Suprapubic skin (tissue), 4 donors: ENCODE results near the gene TF. TPM values are rescaled to one million over a fixed set of nuclear protein-coding genes. Genes with fewer than 3 reads are reported as not detected.

ENCODE experiments used
- DNase-seq, 2 donors: peaks; one replicate each; pipeline ENCODE4 v3.0.0-alpha.2; 2019; ENCODE audit warnings: low spot score in 2 of 2
- H3K27ac ChIP-seq: fragments of 200-600 bp; sonication (generic); one replicate; pipeline ENCODE4 v1.5.1; 2019
- H3K27me3 ChIP-seq: fragments of 200-600 bp; sonication (generic); one replicate; pipeline ENCODE4 v1.5.1; 2019
- H3K36me3 ChIP-seq: fragments of 200-600 bp; sonication (generic); one replicate; pipeline ENCODE4 v1.5.1; 2019
- H3K4me1 ChIP-seq: fragments of 200-600 bp; sonication (generic); one replicate; pipeline ENCODE4 v1.5.1; 2019
- H3K4me3 ChIP-seq: fragments of 200-600 bp; sonication (generic); one replicate; pipeline ENCODE4 v1.5.1; 2019; ENCODE audit warnings: mild to moderate bottlenecking
- H3K9me3 ChIP-seq: fragments of 200-600 bp; sonication (generic); one replicate; pipeline ENCODE4 v1.5.1; 2019
- EP300 ChIP-seq: sonication (generic); formaldehyde crosslinking; IDR thresholded peaks from one replicate; pipeline ENCODE4 v1.6.1; 2017; ENCODE audit warnings: antibody characterized with exemption
- POLR2A ChIP-seq, 2 donors: fragments of 450-650 bp; IDR thresholded peaks; one replicate each; pipeline ENCODE4 v1.6.1; 2017; ENCODE audit warnings: antibody characterized with exemption in 2 of 2, mild to moderate bottlenecking in 2 of 2, moderate library complexity in 2 of 2
- POLR2AphosphoS5 ChIP-seq, 3 donors: sonication (generic); formaldehyde crosslinking; IDR thresholded peaks; one replicate each; pipeline ENCODE4 v1.6.1; 2017; ENCODE audit warnings: antibody characterized with exemption in 3 of 3
- WGBS: methylation state at CpG from one replicate; pipeline ENCODE4 v1.1.5; 2018; 5-methylcytosine and 5-hydroxymethylcytosine counted together
- total RNA-seq, 4 donors: library from RNA; depleted of rRNA; stranded (reverse); fragments of >200 nt; gene quantifications; one replicate each; pipeline ENCODE4 v1.1.0, GENCODE V29; 2016
- TF ChIP-seq, protein P1 (sequence below), 2 donors: fragments of 200-600 bp in 1 of 2; fragments of 450-650 bp in 1 of 2; sonication (generic) in 1 of 2; IDR thresholded peaks; one replicate each; pipeline ENCODE4 v1.5.1; 2016 to 2019; ENCODE audit warnings: antibody characterized with exemption in 2 of 2, mild to moderate bottlenecking in 1 of 2, moderate library complexity in 1 of 2

The TF gene
- total RNA-seq, 4 donors from 2014 or later: 4.8 to 16.5 (median 8.7) TPM

DNA sequence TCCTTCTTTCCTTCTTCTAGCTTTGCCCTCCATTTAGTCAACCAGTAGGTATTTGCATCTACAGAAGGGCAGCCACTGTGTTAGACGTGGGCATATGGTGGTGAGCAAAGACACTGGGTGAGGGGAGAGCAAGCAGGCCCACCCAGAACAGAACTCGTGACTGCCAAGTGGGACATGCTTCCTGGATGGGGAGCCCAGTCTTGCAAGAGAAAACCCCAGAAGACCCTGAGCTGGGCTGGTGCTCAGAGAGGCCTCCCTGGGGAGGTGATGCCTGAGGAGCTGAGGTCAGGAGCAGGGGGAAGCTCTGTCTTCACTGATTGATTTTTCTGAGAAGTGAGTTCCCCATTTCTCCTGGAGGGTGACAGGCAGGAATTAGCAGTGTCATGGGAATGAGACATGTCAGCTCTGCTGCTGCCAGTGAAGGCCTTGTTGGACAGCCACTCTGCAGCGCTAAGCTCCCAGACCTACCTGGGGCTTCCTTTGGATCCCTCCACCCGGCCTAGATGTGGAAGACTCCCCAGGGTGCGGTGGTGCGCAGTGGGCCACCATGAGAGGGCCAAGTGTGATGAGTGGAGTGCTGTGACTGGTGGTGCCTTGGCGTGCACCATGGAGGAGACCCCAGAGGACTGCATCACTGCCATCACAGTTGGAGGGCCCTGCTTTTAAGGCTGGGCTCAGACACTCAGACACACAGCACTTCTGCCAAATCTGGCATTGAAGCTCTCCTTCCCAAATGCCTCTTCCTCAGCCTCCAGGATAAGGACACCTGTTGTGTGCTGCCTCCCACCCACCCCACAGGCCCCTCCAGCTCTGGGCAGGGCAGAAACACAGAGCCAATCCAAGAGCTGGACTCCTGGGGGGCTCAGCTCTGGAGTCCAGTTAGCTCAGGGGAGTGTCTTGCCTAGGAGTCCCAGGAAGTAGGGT lies 44.5 kb upstream of the TF start:
- no peak for DNase-seq
- H3K4me1 ChIP-seq: no peaks in the 10 kb centered on the region
- TF ChIP-seq POLR2AphosphoS5 (IDR thresholded peaks at IDR 0.05) (no peak), EP300 (no peak), POLR2A (IDR thresholded peaks at IDR 0.05) (no peak)
- TF ChIP-seq, protein P1, sequence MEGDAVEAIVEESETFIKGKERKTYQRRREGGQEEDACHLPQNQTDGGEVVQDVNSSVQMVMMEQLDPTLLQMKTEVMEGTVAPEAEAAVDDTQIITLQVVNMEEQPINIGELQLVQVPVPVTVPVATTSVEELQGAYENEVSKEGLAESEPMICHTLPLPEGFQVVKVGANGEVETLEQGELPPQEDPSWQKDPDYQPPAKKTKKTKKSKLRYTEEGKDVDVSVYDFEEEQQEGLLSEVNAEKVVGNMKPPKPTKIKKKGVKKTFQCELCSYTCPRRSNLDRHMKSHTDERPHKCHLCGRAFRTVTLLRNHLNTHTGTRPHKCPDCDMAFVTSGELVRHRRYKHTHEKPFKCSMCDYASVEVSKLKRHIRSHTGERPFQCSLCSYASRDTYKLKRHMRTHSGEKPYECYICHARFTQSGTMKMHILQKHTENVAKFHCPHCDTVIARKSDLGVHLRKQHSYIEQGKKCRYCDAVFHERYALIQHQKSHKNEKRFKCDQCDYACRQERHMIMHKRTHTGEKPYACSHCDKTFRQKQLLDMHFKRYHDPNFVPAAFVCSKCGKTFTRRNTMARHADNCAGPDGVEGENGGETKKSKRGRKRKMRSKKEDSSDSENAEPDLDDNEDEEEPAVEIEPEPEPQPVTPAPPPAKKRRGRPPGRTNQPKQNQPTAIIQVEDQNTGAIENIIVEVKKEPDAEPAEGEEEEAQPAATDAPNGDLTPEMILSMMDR (IDR thresholded peaks at IDR 0.05): no peak
- H3K4me3 ChIP-seq: no peak overlapping the region
- no peak overlapping the region for H3K27ac ChIP-seq
- H3K9me3 ChIP-seq: no peaks in the 10 kb centered on the region
- H3K36me3 ChIP-seq: no peaks in the 10 kb centered on the region
- H3K27me3 ChIP-seq: no peaks in the 10 kb centered on the region
- WGBS: 83% methylated on average over 2 of the region's 7 CpGs

DNA sequence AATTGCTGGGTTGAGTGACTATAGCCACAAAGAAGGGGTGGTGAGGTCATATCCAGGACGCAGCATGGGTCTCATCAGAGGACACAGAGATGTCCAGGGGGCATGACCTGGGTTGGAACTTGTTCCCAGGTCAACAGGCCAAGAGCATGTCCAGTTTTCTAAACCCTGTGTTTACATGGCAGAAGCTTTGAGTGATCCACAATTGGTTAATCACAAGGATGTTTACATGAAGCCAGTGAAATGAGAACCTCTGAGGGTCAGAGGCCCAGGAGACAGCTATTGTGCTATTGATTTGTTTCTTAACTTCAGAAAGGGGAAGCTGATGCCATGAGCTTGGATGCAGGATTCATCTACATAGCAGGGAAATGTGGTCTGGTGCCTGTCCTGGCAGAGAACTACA lies 42.3 kb upstream of the TF start:
- no peak for DNase-seq
- Histone ChIP-seq H3K4me1 (no peaks in the 10 kb centered on the region), H3K4me3 (no peak overlapping the region), H3K9me3 (no peaks in the 10 kb centered on the region), H3K27me3 (no peaks in the 10 kb centered on the region), H3K36me3 (no peaks in the 10 kb centered on the region), H3K27ac (no peak overlapping the region)
- WGBS: 56% methylated on average over 1 of the region's 1 CpG
- no peak for TF ChIP-seq EP300
- TF ChIP-seq POLR2A (IDR thresholded peaks at IDR 0.05): no peak
- no peak for TF ChIP-seq POLR2AphosphoS5 (IDR thresholded peaks at IDR 0.05)
- TF ChIP-seq, protein P1 (IDR thresholded peaks at IDR 0.05): no peak

DNA sequence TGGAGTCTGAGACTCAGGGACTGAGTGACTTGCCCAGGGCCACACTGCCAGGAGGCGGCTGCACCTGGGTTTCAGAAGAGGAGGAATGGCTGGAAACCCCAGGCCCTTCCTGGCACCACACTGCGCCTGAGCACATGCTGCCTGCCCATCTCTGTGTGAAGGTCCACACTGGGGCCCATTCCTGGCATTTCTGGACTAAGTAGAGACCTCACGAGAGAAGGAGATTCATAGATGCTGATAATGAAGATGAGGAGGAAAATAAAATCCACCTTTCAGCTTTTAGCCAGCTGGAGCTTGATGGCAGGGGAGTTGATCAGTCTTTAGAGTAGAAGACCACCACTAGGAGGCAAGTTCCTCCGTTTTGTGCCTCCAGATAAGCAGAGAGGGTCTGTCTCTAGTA lies 40.2 kb upstream of the TF start:
- no peak for DNase-seq
- 89% methylated on average over 4 of the region's 4 CpGs for WGBS
- Histone ChIP-seq H3K27ac (no peak overlapping the region), H3K36me3 (no peaks in the 10 kb centered on the region), H3K4me3 (no peak overlapping the region), H3K9me3 (no peaks in the 10 kb centered on the region), H3K4me1 (no peaks in the 10 kb centered on the region), H3K27me3 (no peaks in the 10 kb centered on the region)
- TF ChIP-seq, protein P1 (IDR thresholded peaks at IDR 0.05): no peak
- TF ChIP-seq EP300: no peak
- TF ChIP-seq POLR2A (IDR thresholded peaks at IDR 0.05): no peak
- no peak for TF ChIP-seq POLR2AphosphoS5 (IDR thresholded peaks at IDR 0.05)

DNA sequence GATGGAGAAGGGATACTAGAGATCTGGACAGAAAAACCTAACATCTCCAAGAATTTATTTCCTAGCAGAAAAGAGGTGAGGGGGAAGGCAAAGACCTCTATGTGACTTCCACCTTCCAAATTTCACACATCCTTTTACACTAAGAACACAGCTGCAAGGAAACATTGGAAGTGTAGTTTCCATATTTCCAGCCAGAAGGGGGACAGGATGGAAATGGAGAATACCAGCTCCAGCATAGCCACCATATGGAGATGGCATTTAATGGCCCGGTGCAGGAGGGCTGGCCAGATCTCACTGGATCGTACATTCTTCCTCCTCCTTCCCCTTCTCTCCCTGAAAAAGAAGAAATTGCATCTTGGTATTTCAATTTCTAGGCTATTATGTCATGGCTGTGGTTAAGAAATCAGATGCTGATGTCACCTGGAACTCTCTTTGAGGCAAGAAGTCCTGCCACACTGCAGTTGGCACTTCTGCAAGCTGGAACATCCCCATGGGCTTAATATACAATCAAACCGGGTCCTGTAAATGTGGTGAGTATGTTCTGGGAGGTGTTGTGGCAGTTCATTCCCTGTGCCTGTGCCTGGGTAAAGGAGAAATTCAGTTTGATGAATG lies 36.9 kb upstream of the TF start:
- Histone ChIP-seq H3K27me3 (no peaks in the 10 kb centered on the region), H3K4me1 (peaks cover 3% of the 10 kb centered on the region), H3K27ac (no peak overlapping the region), H3K4me3 (no peak overlapping the region), H3K9me3 (no peaks in the 10 kb centered on the region), H3K36me3 (no peaks in the 10 kb centered on the region)
- DNase-seq: no peak
- WGBS: 78% methylated on average over 3 of the region's 3 CpGs
- TF ChIP-seq POLR2A (IDR thresholded peaks at IDR 0.05) (no peak), EP300 (no peak), POLR2AphosphoS5 (IDR thresholded peaks at IDR 0.05) (no peak)
- TF ChIP-seq, protein P1 (IDR thresholded peaks at IDR 0.05): no peak

DNA sequence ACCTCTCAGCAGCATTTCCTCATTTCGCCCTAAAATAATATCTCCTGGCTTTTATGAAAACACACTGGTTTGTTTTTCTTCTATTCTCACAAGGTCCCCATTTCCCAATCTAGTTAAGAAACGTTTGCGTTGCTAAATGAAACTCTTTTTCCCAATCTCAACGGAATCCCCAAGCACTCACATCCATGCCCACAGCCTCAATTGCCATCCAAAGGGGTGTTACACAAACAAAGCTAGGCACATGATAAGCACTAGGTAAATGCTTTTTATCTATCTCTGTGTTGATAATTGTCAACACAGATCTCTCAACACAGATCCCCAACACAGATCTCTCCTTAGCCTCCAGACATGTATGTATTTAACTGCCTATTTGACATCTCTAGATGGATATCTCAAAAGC lies 35.2 kb upstream of the TF start:
- 73% methylated on average over 4 of the region's 4 CpGs for WGBS
- Histone ChIP-seq H3K9me3 (no peaks in the 10 kb centered on the region), H3K27ac (no peak overlapping the region), H3K4me3 (no peak overlapping the region), H3K36me3 (no peaks in the 10 kb centered on the region), H3K27me3 (no peaks in the 10 kb centered on the region), H3K4me1 (peaks cover 3% of the 10 kb centered on the region)
- TF ChIP-seq POLR2A (IDR thresholded peaks at IDR 0.05): no peak
- TF ChIP-seq, protein P1 (IDR thresholded peaks at IDR 0.05): no peak
- TF ChIP-seq EP300: no peak
- no peak for TF ChIP-seq POLR2AphosphoS5 (IDR thresholded peaks at IDR 0.05)
- DNase-seq: no peak
